ENCODE measurements around the gene FUT1.
A peak's percentile ranks its signal among the peaks of the same experiment; 100 is the strongest.

The FUT1 gene

DNA sequence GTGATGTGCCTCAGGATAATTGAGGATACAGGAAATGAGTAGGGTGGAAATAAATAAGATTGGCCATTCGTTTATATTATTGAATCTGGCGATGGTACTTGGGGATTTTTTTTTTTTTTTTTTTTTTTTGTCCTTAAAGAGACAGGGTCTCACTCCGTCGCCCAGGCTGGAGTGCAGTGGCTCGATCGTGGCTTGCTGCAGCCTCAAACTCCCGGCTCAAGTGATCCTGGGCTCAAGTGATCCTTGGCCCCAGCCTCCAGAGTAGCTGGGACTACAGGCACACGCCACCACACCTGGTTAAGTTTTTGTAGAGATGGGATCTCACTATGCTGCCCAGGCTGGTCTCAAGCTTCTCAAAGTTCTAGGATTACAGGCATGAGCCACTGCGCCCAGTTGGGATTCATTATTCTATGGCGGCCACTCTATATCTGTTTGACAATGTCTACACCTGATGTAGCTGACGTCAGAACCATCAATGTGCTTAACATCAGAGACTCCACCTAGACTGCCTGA, 30.2 kb downstream of the FUT1 start:
- Histone ChIP-seq H3K9me3 (ENCODE audit: insufficient read depth, low read depth, low read length) (peaks cover 6% of the 10 kb centered on the region), H4K8ac (ENCODE audit: low read depth, low read length) (no peak overlapping the region), H2BK5ac (ENCODE audit: low read depth, low read length, poor library complexity) (no peak overlapping the region), H3K23ac (ENCODE audit: low read length) (no peak overlapping the region), H2BK12ac (ENCODE audit: low read length) (no peak overlapping the region), H4K12ac (ENCODE audit: low read depth, low read length) (no peak overlapping the region), H3K18ac (ENCODE audit: low read length) (no peak overlapping the region), H4K91ac (ENCODE audit: low read depth, low read length) (no peak overlapping the region), H3K79me1 (ENCODE audit: low read length) (peaks cover 3% of the 10 kb centered on the region), H3K27ac (ENCODE audit: low read depth, low read length) (no peak overlapping the region), H3K27me3 (ENCODE audit: insufficient read depth, low read length) (no peaks in the 10 kb centered on the region), H3K4me1 (ENCODE audit: control insufficient read depth in 1 of 2, insufficient read depth in 2 of 2, low read length in 2 of 2) (peaks cover 2 to 3% of the 10 kb centered on the region in 2 experiments), H3K9ac (ENCODE audit: low read length) (no peak overlapping the region), H2BK120ac (ENCODE audit: insufficient read depth, low read length, poor library complexity) (no peak overlapping the region), H3K4me3 (ENCODE audit: low read depth, low read length) (no peak overlapping the region), H3K4ac (ENCODE audit: low read depth, low read length) (no peak overlapping the region), H2AFZ (ENCODE audit: insufficient read depth, low read length, poor library complexity) (no peak overlapping the region), H3K14ac (ENCODE audit: low read length) (no peak overlapping the region), H2AK5ac (ENCODE audit: low read length) (no peak overlapping the region), H3K4me2 (ENCODE audit: low read length) (no peak overlapping the region), H3K79me2 (ENCODE audit: control insufficient read depth, insufficient read depth, low read length, poor library complexity) (no peaks in the 10 kb centered on the region), H3K36me3 (ENCODE audit: control insufficient read depth in 1 of 2, insufficient read depth in 2 of 2, low read length in 2 of 2) (no peaks in the 10 kb centered on the region)
- no CpG with 5 or more reads among the region's 11 CpGs for WGBS (ENCODE audit: extremely low coverage, insufficient coverage, insufficient read length)
- DNase-seq, result no peak

DNA sequence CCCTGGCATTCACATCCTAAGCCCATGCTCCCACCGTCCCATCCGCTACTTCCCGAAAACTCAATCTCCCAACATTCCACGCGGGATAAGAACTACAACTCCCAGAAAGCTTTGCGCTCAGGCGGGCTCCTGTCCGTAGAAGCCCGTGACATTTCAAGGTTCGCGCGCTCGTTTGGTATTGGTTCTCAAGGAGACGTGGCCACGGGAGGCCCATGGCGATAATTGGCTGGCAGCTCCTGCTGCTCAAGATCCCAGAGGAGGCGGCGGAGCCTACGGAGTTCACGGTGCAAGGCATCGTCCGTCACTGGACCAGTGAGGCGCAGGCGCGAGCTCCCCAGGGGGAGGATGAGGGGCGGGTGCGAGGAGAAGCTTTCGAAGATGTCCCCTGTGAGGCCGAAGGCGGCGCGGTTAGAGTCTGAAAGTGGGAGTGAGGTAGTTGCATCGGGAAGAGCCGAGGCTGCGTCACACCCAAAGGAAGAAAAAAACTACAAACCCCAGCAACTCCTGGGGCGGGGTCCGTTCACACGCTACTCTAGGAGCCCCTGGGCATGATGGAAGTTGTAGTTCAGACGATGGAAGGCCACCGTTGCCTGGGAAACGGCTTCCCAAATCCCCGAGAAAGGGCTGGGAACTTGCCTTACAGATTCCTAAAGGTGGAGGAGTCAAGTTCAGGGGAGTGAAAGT, 31.7 kb downstream of the FUT1 start:
- Histone ChIP-seq H3K23ac (ENCODE audit: low read length) (no peak overlapping the region), H4K12ac (ENCODE audit: low read depth, low read length) (peak overlapping the region; percentile 47), H3K9me3 (ENCODE audit: insufficient read depth, low read depth, low read length) (no peaks in the 10 kb centered on the region), H2BK12ac (ENCODE audit: low read length) (no peak overlapping the region), H4K8ac (ENCODE audit: low read depth, low read length) (peak overlapping the region; percentile 75), H3K4me2 (ENCODE audit: low read length) (peak overlapping the region; percentile 66), H3K79me1 (ENCODE audit: low read length) (peaks cover 3% of the 10 kb centered on the region), H2AFZ (ENCODE audit: insufficient read depth, low read length, poor library complexity) (peak overlapping the region; percentile 74), H3K4me1 (ENCODE audit: control insufficient read depth in 1 of 2, insufficient read depth in 2 of 2, low read length in 2 of 2) (peaks cover 6 to 9% of the 10 kb centered on the region in 2 experiments), H3K27ac (ENCODE audit: low read depth, low read length) (peak overlapping the region; percentile 4), H2AK5ac (ENCODE audit: low read length) (no peak overlapping the region), H3K14ac (ENCODE audit: low read length) (peak overlapping the region; percentile 43), H3K4me3 (ENCODE audit: low read depth, low read length) (peak overlapping the region; percentile 77), H2BK5ac (ENCODE audit: low read depth, low read length, poor library complexity) (no peak overlapping the region), H3K79me2 (ENCODE audit: control insufficient read depth, insufficient read depth, low read length, poor library complexity) (no peaks in the 10 kb centered on the region), H3K36me3 (ENCODE audit: control insufficient read depth in 1 of 2, insufficient read depth in 2 of 2, low read length in 2 of 2) (no peaks in the 10 kb centered on the region), H3K9ac (ENCODE audit: low read length) (peak overlapping the region; percentile 37), H3K18ac (ENCODE audit: low read length) (peak overlapping the region; percentile 28), H3K4ac (ENCODE audit: low read depth, low read length) (no peak overlapping the region), H4K91ac (ENCODE audit: low read depth, low read length) (peak overlapping the region; percentile 40), H3K27me3 (ENCODE audit: insufficient read depth, low read length) (no peaks in the 10 kb centered on the region), H2BK120ac (ENCODE audit: insufficient read depth, low read length, poor library complexity) (peak overlapping the region; percentile 19)
- peak; percentile 100 for DNase-seq
- whole genome bisulfite sequencing (ENCODE audit: extremely low coverage, insufficient coverage, insufficient read length), result no CpG with 5 or more reads among the region's 42 CpGs

DNA sequence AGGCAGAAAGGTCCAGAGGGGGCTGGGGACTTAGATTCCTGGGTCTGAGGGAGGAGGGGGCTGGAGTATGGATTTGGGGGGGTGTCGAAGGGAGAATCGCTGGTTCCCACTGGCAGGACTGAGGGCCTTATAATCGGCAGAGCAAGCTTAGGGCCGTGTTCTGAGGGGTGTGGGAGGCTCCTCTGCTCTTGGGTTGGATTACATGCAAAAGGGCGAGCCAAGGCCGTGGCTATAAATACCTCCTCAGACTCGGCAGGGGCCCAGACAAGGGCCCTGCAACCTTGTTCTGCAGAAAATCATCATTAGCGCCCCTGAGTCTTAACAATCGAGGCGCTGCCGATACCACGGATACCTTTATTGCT, 32.2 kb downstream of the FUT1 start:
- H3K36me3 ChIP-seq (ENCODE audit: control insufficient read depth in 1 of 2, insufficient read depth in 2 of 2, low read length in 2 of 2), result no peaks in the 10 kb centered on the region
- no peak overlapping the region for H2BK120ac ChIP-seq (ENCODE audit: insufficient read depth, low read length, poor library complexity)
- peak overlapping the region; percentile 59 for H4K12ac ChIP-seq (ENCODE audit: low read depth, low read length)
- peaks cover 3% of the 10 kb centered on the region for H3K79me1 ChIP-seq (ENCODE audit: low read length)
- no peak overlapping the region for H3K4me3 ChIP-seq (ENCODE audit: low read depth, low read length)
- peaks cover 6 to 9% of the 10 kb centered on the region in 2 experiments for H3K4me1 ChIP-seq (ENCODE audit: control insufficient read depth in 1 of 2, insufficient read depth in 2 of 2, low read length in 2 of 2)
- no peak overlapping the region for H3K18ac ChIP-seq (ENCODE audit: low read length)
- no peaks in the 10 kb centered on the region for H3K79me2 ChIP-seq (ENCODE audit: control insufficient read depth, insufficient read depth, low read length, poor library complexity)
- no peak for DNase-seq
- H3K4me2 ChIP-seq (ENCODE audit: low read length), result peak overlapping the region; percentile 34
- H2BK12ac ChIP-seq (ENCODE audit: low read length), result no peak overlapping the region
- H3K9me3 ChIP-seq (ENCODE audit: insufficient read depth, low read depth, low read length), result no peaks in the 10 kb centered on the region
- no peak overlapping the region for H3K9ac ChIP-seq (ENCODE audit: low read length)
- H4K8ac ChIP-seq (ENCODE audit: low read depth, low read length), result peak overlapping the region; percentile 73
- peak overlapping the region; percentile 30 for H2AFZ ChIP-seq (ENCODE audit: insufficient read depth, low read length, poor library complexity)
- H2AK5ac ChIP-seq (ENCODE audit: low read length), result no peak overlapping the region
- no peak overlapping the region for H3K27ac ChIP-seq (ENCODE audit: low read depth, low read length)
- H3K23ac ChIP-seq (ENCODE audit: low read length), result no peak overlapping the region
- H2BK5ac ChIP-seq (ENCODE audit: low read depth, low read length, poor library complexity), result no peak overlapping the region
- no CpG with 5 or more reads among the region's 12 CpGs for WGBS (ENCODE audit: extremely low coverage, insufficient coverage, insufficient read length)
- no peak overlapping the region for H3K4ac ChIP-seq (ENCODE audit: low read depth, low read length)
- no peaks in the 10 kb centered on the region for H3K27me3 ChIP-seq (ENCODE audit: insufficient read depth, low read length)
- H4K91ac ChIP-seq (ENCODE audit: low read depth, low read length), result no peak overlapping the region
- H3K14ac ChIP-seq (ENCODE audit: low read length), result no peak overlapping the region

DNA sequence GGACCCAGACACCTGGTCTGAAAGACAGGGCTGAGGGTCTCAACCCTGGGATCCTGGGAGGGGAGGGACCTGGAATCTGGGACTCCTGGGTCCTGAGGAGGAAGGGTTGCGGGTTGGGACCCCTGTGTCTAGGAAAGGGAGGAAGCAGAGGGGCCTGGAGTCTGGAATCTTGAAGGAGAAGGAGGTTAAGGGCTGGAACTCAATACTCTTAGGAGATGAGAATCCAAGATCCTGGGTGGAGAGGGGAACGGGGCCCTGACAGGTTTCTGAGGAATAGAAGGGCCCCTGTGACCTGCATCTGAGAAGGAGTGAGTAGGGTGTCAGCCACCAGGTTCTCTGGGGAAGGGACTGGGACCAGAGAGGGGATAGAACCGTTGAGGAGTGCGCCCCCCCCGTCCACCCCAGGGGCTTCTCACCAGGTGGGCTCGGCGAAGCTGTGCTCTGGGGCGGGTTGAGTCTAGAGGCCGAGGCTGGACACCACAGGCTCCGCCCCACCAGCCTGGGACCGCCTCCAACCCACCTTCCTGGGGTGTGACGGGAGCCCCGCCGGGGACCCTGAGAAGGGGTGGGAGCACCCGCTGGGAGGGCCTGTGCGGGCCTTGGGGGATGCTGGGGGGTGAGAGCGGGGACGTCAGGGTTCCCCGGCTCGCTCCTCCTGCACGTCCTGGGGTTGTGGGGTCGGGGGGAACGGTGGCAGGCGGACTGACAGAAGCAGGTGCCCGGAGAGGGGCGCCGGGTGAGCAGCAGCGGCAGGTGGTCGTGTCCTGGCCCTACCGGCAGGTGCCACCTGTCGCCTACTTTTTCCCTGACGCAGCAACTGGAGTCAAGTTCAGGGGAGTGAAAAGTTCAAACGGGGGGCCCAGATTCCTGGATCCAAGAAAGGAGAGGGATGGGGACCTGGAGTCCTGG, 32.9 kb downstream of the FUT1 start, which contains the start of gene MAMSTR:
TSS of gene MAMSTR (minus strand) at position 463 of the 909 bp plus-strand sequence. CDS start 694 bp downstream, outside the sequence.
- WGBS (ENCODE audit: extremely low coverage, insufficient coverage, insufficient read length), result no CpG with 5 or more reads among the region's 33 CpGs
- Histone ChIP-seq H3K18ac (ENCODE audit: low read length) (no peak within 1 kb of the TSS), H3K27ac (ENCODE audit: low read depth, low read length) (no peak within 1 kb of the TSS), H3K79me1 (ENCODE audit: low read length) (peaks cover 6% of the 10 kb centered on the region), H2BK120ac (ENCODE audit: insufficient read depth, low read length, poor library complexity) (no peak within 1 kb of the TSS), H3K79me2 (ENCODE audit: control insufficient read depth, insufficient read depth, low read length, poor library complexity) (peaks cover 3% of the 10 kb centered on the region), H3K9me3 (ENCODE audit: insufficient read depth, low read depth, low read length) (no peaks in the 10 kb centered on the region), H4K8ac (ENCODE audit: low read depth, low read length) (peak within 1 kb of the TSS; percentile 73), H3K4me3 (ENCODE audit: low read depth, low read length) (no peak within 1 kb of the TSS), H3K9ac (ENCODE audit: low read length) (no peak within 1 kb of the TSS), H2AK5ac (ENCODE audit: low read length) (no peak within 1 kb of the TSS), H3K4ac (ENCODE audit: low read depth, low read length) (no peak within 1 kb of the TSS), H3K14ac (ENCODE audit: low read length) (no peak within 1 kb of the TSS), H2BK12ac (ENCODE audit: low read length) (no peak within 1 kb of the TSS), H2BK5ac (ENCODE audit: low read depth, low read length, poor library complexity) (no peak within 1 kb of the TSS), H3K36me3 (ENCODE audit: control insufficient read depth in 1 of 2, insufficient read depth in 2 of 2, low read length in 2 of 2) (no peaks in the 10 kb centered on the region), H3K27me3 (ENCODE audit: insufficient read depth, low read length) (no peaks in the 10 kb centered on the region), H2AFZ (ENCODE audit: insufficient read depth, low read length, poor library complexity) (peak within 1 kb of the TSS; percentile 30), H4K12ac (ENCODE audit: low read depth, low read length) (peak within 1 kb of the TSS; percentile 59), H4K91ac (ENCODE audit: low read depth, low read length) (no peak within 1 kb of the TSS), H3K23ac (ENCODE audit: low read length) (no peak within 1 kb of the TSS), H3K4me2 (ENCODE audit: low read length) (peak within 1 kb of the TSS; percentile 34), H3K4me1 (ENCODE audit: control insufficient read depth in 1 of 2, insufficient read depth in 2 of 2, low read length in 2 of 2) (peaks cover 8 to 14% of the 10 kb centered on the region in 2 experiments)
- no peak for DNase-seq
